Colonic mucosa (tissue), 4 donors: Measurements from ENCODE around the gene LRRK1. TPM values are rescaled to one million over a fixed set of nuclear protein-coding genes. Genes with fewer than 3 reads are reported as not detected.

Experiments used
- DNase-seq: peaks from one replicate; pipeline ENCODE4 v3.0.0-alpha.2; 2020
- H3K27ac ChIP-seq: fragments of 200-600 bp; one replicate; pipeline ENCODE4 v1.8.0; 2021
- H3K27me3 ChIP-seq: fragments of 200-600 bp; one replicate; pipeline ENCODE4 v1.8.0; 2021
- H3K36me3 ChIP-seq: fragments of 200-600 bp; one replicate; pipeline ENCODE4 v1.8.0; 2021
- H3K4me1 ChIP-seq: fragments of 200-600 bp; one replicate; pipeline ENCODE4 v1.8.0; 2021; ENCODE audit warnings: mild to moderate bottlenecking
- H3K4me3 ChIP-seq: fragments of 200-600 bp; one replicate; pipeline ENCODE4 v1.8.0; 2021
- H3K9ac ChIP-seq, 2 donors: one replicate each; pipeline ENCODE4 v1.7.0; 2013; ENCODE audit warnings: control low read depth in 2 of 2, low read depth in 2 of 2, low read length in 2 of 2
- H3K9me3 ChIP-seq: fragments of 200-600 bp; one replicate; pipeline ENCODE4 v1.8.0; 2021
- intact Hi-C: fragments of 100-400 bp; cut with DNase I; formaldehyde crosslinking; loops from one replicate; pipeline ENCODE4 v1.14.1; 2022
- total RNA-seq, 2 donors: library from RNA; stranded (reverse); fragmentation: NEBNext Ultra II Directional in 1 of 2; extraction: Animal tissue kit (Norgen Biotek cat#: 25700) in 1 of 2; gene quantifications; one replicate each; pipeline ENCODE4 v1.2.1, GENCODE V29; 2021
- TF ChIP-seq, protein P1 (sequence below): fragments of 200-600 bp; IDR thresholded peaks from one replicate; pipeline ENCODE4 v1.8.0; 2022; ENCODE audit warnings: antibody characterized with exemption, mild to moderate bottlenecking
- donor health status: healthy.
- donor health status: DM: no; HTN: no; CAD: no.
- donor health status: DM: no; HTN: no; CAD: no.

The LRRK1 gene
- total RNA-seq, 2 donors from 2014 or later = 29.6 to 36.0 TPM

DNA sequence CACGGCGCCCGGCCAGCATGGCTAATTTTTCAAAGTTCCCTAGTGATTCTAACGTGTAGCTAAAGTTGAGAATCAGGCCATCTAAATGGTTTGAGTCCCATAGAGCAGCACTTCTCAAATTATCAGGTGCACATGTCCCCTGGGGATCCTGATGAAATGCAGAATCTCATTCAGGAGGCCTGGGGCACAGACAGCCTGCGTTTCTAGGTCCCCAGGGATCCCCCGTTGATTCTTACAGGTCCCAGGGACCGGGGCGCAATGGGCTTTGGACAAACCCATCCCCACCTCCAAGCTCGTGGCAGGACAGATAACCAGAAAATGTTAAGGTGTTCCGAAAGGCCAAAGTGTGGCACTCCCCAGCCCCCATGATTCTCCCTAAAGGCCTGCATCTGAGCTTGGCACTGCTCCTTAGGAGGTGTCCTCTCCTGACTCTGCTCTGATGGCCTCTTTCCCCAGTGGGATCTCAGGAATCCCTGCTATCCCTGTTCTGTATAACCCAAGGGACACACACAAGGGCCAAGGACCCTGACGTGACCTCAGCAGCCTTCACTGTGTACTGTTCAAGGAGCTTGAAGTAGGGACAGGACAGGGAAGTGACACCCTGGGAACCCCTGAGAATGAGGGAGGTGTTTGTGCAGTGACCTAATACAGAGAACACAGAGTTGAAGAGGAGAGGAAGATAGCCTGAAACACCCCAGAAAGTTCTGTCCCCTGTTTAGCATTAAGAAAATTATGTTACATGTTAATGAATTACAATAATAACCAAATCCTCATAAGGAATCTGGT lies 8.0 kb downstream of the LRRK1 start:
- Histone ChIP-seq H3K27me3 (no peaks in the 10 kb centered on the region), H3K9ac (no peak overlapping the region), H3K4me1 (no peaks in the 10 kb centered on the region), H3K36me3 (no peaks in the 10 kb centered on the region), H3K4me3 (no peak overlapping the region), H3K27ac (no peak overlapping the region), H3K9me3 (no peaks in the 10 kb centered on the region)
- DNase-seq = peak; percentile 15
- TF ChIP-seq, protein P1, sequence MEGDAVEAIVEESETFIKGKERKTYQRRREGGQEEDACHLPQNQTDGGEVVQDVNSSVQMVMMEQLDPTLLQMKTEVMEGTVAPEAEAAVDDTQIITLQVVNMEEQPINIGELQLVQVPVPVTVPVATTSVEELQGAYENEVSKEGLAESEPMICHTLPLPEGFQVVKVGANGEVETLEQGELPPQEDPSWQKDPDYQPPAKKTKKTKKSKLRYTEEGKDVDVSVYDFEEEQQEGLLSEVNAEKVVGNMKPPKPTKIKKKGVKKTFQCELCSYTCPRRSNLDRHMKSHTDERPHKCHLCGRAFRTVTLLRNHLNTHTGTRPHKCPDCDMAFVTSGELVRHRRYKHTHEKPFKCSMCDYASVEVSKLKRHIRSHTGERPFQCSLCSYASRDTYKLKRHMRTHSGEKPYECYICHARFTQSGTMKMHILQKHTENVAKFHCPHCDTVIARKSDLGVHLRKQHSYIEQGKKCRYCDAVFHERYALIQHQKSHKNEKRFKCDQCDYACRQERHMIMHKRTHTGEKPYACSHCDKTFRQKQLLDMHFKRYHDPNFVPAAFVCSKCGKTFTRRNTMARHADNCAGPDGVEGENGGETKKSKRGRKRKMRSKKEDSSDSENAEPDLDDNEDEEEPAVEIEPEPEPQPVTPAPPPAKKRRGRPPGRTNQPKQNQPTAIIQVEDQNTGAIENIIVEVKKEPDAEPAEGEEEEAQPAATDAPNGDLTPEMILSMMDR = no peak
- intact Hi-C loops = no loop called here

DNA sequence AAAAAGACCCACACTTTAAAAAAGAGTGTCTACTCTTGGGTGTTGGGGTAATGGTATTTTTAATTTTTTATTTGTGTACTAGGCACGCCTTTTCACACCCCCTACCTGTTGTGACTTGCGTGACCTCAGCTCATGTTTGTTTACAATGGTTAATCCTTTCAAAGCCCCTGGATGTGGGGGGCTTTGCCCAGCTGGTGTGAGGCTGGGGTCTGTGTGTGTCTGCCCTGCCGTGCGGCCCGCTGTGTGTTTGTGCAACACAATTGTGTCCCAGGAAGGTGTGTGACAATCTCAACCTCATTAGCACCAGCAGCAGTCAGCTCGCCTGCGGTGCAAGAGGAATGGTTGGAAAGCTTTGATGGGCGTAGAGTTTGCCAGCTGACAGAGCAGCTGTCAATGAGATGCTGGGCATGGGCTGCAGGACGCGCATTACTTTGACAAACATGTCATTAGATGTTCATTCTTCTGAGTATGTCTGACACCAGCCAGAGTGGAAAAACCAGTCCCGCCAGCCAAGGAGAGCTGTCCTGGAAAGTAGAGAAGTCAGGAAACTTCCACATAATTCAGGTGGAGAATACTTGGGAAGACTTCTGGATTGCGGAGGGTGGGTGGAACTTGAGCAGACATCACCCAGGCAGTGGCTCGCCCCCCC lies 9.6 kb downstream of the LRRK1 start:
- peak; percentile 47 for DNase-seq
- no peak overlapping the region for H3K4me3 ChIP-seq

DNA sequence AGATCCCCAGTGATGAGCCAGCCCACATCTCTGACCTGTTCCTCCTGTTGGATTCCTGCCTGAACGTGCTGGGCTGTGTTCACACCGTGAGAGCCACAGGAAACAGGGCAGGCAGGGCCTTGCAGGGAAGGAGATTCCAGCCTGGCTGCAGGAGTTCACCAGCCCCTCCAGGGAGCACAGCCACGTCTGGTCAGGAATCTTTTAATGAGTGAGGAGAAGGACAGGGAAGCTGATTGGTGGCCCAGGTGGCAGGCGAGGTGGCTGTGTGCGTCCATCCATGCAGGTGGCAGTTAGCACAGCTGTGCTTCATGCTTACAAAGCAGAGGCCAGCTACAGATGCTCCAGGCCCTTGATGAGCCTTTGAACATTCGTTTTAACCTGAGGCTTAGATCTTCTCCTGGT lies 10.5 kb downstream of the LRRK1 start:
- no peaks in the 10 kb centered on the region for H3K36me3 ChIP-seq
- TF ChIP-seq, protein P1 = no peak
- no peak overlapping the region for H3K4me3 ChIP-seq
- intact Hi-C loops = no loop called here
- no peaks in the 10 kb centered on the region for H3K4me1 ChIP-seq
- no peak overlapping the region for H3K27ac ChIP-seq
- H3K27me3 ChIP-seq = no peaks in the 10 kb centered on the region
- no peaks in the 10 kb centered on the region for H3K9me3 ChIP-seq
- no peak overlapping the region for H3K9ac ChIP-seq
- no peak for DNase-seq

More for the DNA sequence above, 9.6 kb downstream of the LRRK1 start:
- no peaks in the 10 kb centered on the region for H3K9me3 ChIP-seq
- no peaks in the 10 kb centered on the region for H3K27me3 ChIP-seq
- H3K27ac ChIP-seq = no peak overlapping the region
- TF ChIP-seq, protein P1 = no peak
- H3K4me1 ChIP-seq = no peaks in the 10 kb centered on the region
- intact Hi-C loops = no loop called here
- H3K36me3 ChIP-seq = no peaks in the 10 kb centered on the region
- no peak overlapping the region for H3K9ac ChIP-seq

DNA sequence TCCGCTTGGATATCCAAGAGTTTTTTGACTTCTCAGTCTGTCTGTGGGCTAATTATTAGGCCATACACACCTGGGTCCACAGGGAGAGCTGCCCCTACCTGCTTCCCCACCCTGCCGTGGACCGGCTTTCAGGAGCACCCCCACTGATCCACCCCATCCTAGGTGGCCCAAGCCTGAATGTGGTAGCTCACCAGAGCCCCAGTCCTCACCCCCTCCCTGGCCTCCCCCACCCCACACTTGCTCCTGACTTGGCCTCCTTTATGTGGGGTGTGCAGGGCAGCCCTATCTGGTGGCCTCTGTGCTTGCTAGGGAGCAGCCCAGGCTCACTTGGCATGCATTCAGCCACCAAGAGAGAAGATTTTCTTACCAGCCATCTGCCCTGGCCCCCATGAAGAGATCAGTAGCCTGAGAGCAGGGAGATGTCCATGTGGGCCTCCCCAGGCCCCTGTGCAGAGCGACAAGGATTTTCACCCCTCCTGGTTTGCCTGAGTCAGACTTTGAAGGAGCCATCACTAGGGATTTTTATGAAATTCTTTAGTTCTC lies 11.2 kb downstream of the LRRK1 start:
- TF ChIP-seq, protein P1 = no peak
- Histone ChIP-seq H3K4me1 (no peaks in the 10 kb centered on the region), H3K9ac (no peak overlapping the region), H3K4me3 (no peak overlapping the region), H3K36me3 (no peaks in the 10 kb centered on the region), H3K9me3 (no peaks in the 10 kb centered on the region), H3K27me3 (no peaks in the 10 kb centered on the region), H3K27ac (no peak overlapping the region)
- intact Hi-C loops = no loop called here
- DNase-seq = no peak

DNA sequence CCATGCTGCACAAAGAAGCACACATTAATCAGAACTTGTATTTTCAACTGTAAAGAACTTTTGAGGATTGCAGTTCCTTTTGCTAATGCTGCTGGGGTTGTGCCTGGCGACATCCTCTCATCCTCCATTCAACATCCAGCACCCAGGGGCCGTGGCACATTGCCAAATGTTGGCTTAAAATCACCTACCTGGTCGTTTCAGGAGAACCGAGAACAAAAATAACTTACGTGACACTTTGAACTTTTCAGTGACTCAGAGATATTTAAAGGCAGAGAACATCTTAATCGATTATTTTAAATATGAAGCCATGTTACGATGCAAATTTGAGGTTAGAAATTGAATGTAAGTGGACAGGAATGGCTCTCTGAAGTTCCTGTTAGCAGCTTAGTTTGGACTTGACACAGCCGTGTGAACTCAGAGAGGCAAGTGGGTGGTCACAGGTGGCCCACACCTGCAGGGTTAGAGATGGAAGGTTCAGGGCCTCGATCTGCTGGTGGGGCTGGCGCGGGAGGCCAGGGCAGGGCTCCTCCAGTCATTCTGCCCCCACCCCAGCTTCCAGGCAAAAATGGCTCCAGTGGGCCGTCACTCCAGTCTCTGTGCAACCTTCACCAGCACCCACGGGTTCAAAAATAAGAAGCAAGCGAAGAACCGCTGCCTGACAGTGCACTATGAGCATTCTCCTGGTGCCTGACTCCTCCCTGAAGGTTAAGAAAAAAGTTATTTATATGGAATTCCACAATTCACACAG lies 12.2 kb downstream of the LRRK1 start:
- H3K4me1 ChIP-seq = no peaks in the 10 kb centered on the region
- DNase-seq = no peak
- no peaks in the 10 kb centered on the region for H3K27me3 ChIP-seq
- no peak overlapping the region for H3K9ac ChIP-seq
- intact Hi-C loops = no loop called here
- TF ChIP-seq, protein P1 = no peak
- no peaks in the 10 kb centered on the region for H3K9me3 ChIP-seq
- H3K36me3 ChIP-seq = no peaks in the 10 kb centered on the region
- H3K4me3 ChIP-seq = no peak overlapping the region
- H3K27ac ChIP-seq = no peak overlapping the region
